H1 (cell line): ENCODE measurements around the gene MTURN. TPM values are rescaled to one million over a fixed set of nuclear protein-coding genes. Genes with fewer than 3 reads are reported as not detected.

Experiments used
- CBX5 ChIP-seq: fragments of 300-800, 300-1000 bp; sonication (generic); IDR thresholded peaks from 2 replicates; pipeline ENCODE4 v1.7.1; 2016; ENCODE audit warnings: antibody characterized with exemption, low read length, low read depth
- EP300 ChIP-seq, 2 experiments: IDR thresholded peaks; 1 replicate in 1 of 2; 2 replicates in 1 of 2; pipeline ENCODE4 v1.6.1; 2011 to 2012; ENCODE audit warnings: low read depth in 2 of 2, low read length in 2 of 2, mild to moderate bottlenecking in 2 of 2, borderline replicate concordance in 1 of 2, inconsistent platforms in 1 of 2, moderate library complexity in 1 of 2
- FOSL1 ChIP-seq: IDR thresholded peaks from 2 replicates; pipeline ENCODE4 v1.6.1; 2011; ENCODE audit warnings: mild to moderate bottlenecking, low read depth, low read length, moderate library complexity; ENCODE audit not compliant: insufficient read depth
- KDM5A ChIP-seq: fragments of 200-600 bp; IDR thresholded peaks from 2 replicates; pipeline ENCODE4 v1.7.1; 2012; ENCODE audit warnings: mild to moderate bottlenecking, low read length, inconsistent platforms, mixed read lengths
- POLR2AphosphoS5 ChIP-seq: IDR thresholded peaks from 2 replicates; pipeline ENCODE4 v1.6.1; 2011; ENCODE audit warnings: low read depth, low read length
- POU5F1 ChIP-seq: IDR thresholded peaks from 2 replicates; pipeline ENCODE4 v1.6.1; 2011; ENCODE audit warnings: low read depth, mild to moderate bottlenecking, low read length, moderate library complexity
- RAD21 ChIP-seq, 2 experiments: IDR thresholded peaks in 1 of 2; conservative IDR thresholded peaks in 1 of 2; 2 replicates each; pipeline ENCODE4 v1.6.1; 2011; ENCODE audit warnings: low read depth in 2 of 2, low read length in 2 of 2, improper control_type of control experiment in 1 of 2, inconsistent platforms in 1 of 2, mild to moderate bottlenecking in 1 of 2, moderate library complexity in 1 of 2
- SRF ChIP-seq: IDR thresholded peaks from 2 replicates; pipeline ENCODE4 v1.6.1; 2011; ENCODE audit warnings: mild to moderate bottlenecking, low read depth, low read length, moderate library complexity
- TAF7 ChIP-seq: optimal IDR thresholded peaks from 2 replicates; pipeline ENCODE3; 2011; ENCODE audit warnings: low read depth, mild to moderate bottlenecking, inconsistent platforms, low read length, moderate library complexity, borderline replicate concordance
- polyA plus RNA-seq, 7 experiments: library from polyadenylated mRNA; depleted of rRNA in 3 of 7; stranded (reverse) in 5 of 7; unstranded in 2 of 7; fragments of >200 nt in 5 of 7; fragments of 200-250 nt in 2 of 7; gene quantifications; 1 replicate in 5 of 7; 2 replicates in 1 of 7; 4 replicates in 1 of 7; pipeline versions ENCODE4 v1.2.1 to v1.2.3, GENCODE V29; 2011 to 2013; ENCODE audit warnings: missing spikeins in 2 of 7, mixed read lengths in 2 of 7
- total RNA-seq: library from RNA; stranded (reverse); fragmentation: NEBNext Ultra II Directional; extraction: Animal tissue kit (Norgen Biotek cat#: 25700); gene quantifications from 2 replicates; pipeline ENCODE4 v1.2.1, GENCODE V29; 2021
- TF ChIP-seq, protein P1 (sequence below): fragments of 300-600 bp; sonication (generic); IDR thresholded peaks from 2 replicates; pipeline ENCODE4 v1.7.1; 2012; ENCODE audit warnings: low read length, moderate library complexity, mild to moderate bottlenecking, inconsistent platforms; ENCODE audit not compliant: insufficient replicate concordance

MTURN gene
- total and polyA plus RNA-seq, 2 of the 8 experiments (the other 6 are each of a cell fraction or from before 2014, with no cell fraction given), result 2.6 to 5.8 TPM

DNA sequence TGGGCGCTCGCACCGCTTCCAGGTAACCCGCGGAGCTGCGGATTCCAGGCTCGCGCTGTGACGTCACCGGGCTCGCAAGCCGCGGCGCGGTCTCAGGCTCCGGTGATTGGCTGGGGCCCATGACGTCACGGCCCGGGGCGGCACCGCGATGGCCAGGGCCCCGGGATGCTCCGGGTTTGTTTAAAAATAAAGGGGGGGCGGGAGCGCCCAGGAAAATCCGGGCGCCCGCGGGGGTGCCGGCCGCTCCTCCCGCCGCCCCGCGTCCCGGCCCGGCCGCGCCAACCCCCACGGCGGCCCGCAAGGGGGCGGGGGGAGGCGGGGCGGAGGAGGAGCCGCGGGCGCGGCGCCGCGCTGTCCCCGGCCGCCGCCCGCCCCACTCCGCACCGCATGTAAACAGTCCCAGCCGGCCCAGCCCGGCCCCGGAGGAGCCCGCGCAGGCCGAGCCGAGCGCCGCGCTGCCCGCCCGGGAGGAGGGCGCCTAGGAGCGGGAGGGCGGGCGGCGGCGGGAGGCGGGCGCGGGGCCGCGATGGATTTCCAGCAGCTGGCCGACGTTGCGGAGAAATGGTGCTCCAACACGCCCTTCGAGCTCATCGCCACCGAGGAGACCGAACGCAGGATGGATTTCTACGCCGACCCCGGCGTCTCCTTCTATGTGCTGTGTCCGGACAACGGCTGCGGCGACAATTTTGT, at the start of gene MTURN (continued):
- TF ChIP-seq, protein P1, sequence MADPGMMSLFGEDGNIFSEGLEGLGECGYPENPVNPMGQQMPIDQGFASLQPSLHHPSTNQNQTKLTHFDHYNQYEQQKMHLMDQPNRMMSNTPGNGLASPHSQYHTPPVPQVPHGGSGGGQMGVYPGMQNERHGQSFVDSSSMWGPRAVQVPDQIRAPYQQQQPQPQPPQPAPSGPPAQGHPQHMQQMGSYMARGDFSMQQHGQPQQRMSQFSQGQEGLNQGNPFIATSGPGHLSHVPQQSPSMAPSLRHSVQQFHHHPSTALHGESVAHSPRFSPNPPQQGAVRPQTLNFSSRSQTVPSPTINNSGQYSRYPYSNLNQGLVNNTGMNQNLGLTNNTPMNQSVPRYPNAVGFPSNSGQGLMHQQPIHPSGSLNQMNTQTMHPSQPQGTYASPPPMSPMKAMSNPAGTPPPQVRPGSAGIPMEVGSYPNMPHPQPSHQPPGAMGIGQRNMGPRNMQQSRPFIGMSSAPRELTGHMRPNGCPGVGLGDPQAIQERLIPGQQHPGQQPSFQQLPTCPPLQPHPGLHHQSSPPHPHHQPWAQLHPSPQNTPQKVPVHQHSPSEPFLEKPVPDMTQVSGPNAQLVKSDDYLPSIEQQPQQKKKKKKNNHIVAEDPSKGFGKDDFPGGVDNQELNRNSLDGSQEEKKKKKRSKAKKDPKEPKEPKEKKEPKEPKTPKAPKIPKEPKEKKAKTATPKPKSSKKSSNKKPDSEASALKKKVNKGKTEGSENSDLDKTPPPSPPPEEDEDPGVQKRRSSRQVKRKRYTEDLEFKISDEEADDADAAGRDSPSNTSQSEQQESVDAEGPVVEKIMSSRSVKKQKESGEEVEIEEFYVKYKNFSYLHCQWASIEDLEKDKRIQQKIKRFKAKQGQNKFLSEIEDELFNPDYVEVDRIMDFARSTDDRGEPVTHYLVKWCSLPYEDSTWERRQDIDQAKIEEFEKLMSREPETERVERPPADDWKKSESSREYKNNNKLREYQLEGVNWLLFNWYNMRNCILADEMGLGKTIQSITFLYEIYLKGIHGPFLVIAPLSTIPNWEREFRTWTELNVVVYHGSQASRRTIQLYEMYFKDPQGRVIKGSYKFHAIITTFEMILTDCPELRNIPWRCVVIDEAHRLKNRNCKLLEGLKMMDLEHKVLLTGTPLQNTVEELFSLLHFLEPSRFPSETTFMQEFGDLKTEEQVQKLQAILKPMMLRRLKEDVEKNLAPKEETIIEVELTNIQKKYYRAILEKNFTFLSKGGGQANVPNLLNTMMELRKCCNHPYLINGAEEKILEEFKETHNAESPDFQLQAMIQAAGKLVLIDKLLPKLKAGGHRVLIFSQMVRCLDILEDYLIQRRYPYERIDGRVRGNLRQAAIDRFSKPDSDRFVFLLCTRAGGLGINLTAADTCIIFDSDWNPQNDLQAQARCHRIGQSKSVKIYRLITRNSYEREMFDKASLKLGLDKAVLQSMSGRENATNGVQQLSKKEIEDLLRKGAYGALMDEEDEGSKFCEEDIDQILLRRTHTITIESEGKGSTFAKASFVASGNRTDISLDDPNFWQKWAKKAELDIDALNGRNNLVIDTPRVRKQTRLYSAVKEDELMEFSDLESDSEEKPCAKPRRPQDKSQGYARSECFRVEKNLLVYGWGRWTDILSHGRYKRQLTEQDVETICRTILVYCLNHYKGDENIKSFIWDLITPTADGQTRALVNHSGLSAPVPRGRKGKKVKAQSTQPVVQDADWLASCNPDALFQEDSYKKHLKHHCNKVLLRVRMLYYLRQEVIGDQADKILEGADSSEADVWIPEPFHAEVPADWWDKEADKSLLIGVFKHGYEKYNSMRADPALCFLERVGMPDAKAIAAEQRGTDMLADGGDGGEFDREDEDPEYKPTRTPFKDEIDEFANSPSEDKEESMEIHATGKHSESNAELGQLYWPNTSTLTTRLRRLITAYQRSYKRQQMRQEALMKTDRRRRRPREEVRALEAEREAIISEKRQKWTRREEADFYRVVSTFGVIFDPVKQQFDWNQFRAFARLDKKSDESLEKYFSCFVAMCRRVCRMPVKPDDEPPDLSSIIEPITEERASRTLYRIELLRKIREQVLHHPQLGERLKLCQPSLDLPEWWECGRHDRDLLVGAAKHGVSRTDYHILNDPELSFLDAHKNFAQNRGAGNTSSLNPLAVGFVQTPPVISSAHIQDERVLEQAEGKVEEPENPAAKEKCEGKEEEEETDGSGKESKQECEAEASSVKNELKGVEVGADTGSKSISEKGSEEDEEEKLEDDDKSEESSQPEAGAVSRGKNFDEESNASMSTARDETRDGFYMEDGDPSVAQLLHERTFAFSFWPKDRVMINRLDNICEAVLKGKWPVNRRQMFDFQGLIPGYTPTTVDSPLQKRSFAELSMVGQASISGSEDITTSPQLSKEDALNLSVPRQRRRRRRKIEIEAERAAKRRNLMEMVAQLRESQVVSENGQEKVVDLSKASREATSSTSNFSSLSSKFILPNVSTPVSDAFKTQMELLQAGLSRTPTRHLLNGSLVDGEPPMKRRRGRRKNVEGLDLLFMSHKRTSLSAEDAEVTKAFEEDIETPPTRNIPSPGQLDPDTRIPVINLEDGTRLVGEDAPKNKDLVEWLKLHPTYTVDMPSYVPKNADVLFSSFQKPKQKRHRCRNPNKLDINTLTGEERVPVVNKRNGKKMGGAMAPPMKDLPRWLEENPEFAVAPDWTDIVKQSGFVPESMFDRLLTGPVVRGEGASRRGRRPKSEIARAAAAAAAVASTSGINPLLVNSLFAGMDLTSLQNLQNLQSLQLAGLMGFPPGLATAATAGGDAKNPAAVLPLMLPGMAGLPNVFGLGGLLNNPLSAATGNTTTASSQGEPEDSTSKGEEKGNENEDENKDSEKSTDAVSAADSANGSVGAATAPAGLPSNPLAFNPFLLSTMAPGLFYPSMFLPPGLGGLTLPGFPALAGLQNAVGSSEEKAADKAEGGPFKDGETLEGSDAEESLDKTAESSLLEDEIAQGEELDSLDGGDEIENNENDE, result no peak
- TF ChIP-seq POU5F1 (no peak), CBX5 (no peak), TAF7 (no peak), SRF (no peak), KDM5A (no peak), EP300 (IDR thresholded peaks at IDR 0.05; ENCODE audit: borderline replicate concordance in 1 of 2, low read depth in 2 of 2, low read length in 2 of 2) (no peak), RAD21 (IDR thresholded peaks at IDR 0.05 in 1 of 2, conservative IDR thresholded peaks at IDR 0.05 in 1 of 2; ENCODE audit: low read depth in 2 of 2, low read length in 2 of 2) (no peak), FOSL1 (no peak), POLR2AphosphoS5 (no peak)
